ENCODE measurements around the gene COQ8A. TPM values are rescaled to one million over a fixed set of nuclear protein-coding genes. Genes with fewer than 3 reads are reported as not detected.

The COQ8A gene
- polyA plus RNA-seq, 2 of the 4 experiments (the other 2 are of a cell fraction): 10.8 to 12.4 TPM

GRCh38 chr1:226943927-226944326 is 3.8 kb downstream of the COQ8A start (continued):
- no peak for TF ChIP-seq REST (IDR thresholded peaks at IDR 0.05)
- TF ChIP-seq BCL3 (IDR thresholded peaks at IDR 0.05): no peak
- no peak for TF ChIP-seq FOXS1 (CRISPR knock-in tag; IDR thresholded peaks at IDR 0.05)
- TF ChIP-seq EP300 (IDR thresholded peaks at IDR 0.05): no peak
- no peak for TF ChIP-seq NPAS2 (CRISPR knock-in tag; IDR thresholded peaks at IDR 0.05; ENCODE audit: borderline replicate concordance)

- CTCF ChIA-PET: interaction anchor here (0.5 to 0.8 kb wide), 2 partner anchors 117 to 364 kb away, joined by 3 read pairs; no protein-coding TSS in a partner anchor
- Histone ChIP-seq H3K27ac (no peak overlapping the region), H3K4me2 (peak overlapping the region; percentile 21; the same call in 1 of the 3 replicates), H3K4me1 (peaks cover 14% of the 10 kb centered on the region), H3K9me3 (no peaks in the 10 kb centered on the region), H3K4me3 (no peak overlapping the region)
- ATAC-seq (no peak; a peak in 1 of 6 replicates), DNase-seq (ENCODE audit: low read depth in 1 of 2, low spot score in 1 of 2) (no peak), FAIRE-seq (no peak)
- POLR2A ChIA-PET: no interaction called here
- TF ChIP-seq ELK1 (IDR thresholded peaks at IDR 0.05; ENCODE audit: low read depth, low read length): no peak
- no peak for TF ChIP-seq CEBPB (IDR thresholded peaks at IDR 0.05)
- TF ChIP-seq NFE2L2 (conservative IDR thresholded peaks at IDR 0.05; ENCODE audit: low read length): no peak
- no peak for TF ChIP-seq CHD2 (IDR thresholded peaks at IDR 0.05; ENCODE audit: low read length, partially characterized antibody)
- no peak for TF ChIP-seq EHMT2 (IDR thresholded peaks at IDR 0.05; ENCODE audit: low read depth)
- TF ChIP-seq NR3C1 (IDR thresholded peaks at IDR 0.05): no peak
- TF ChIP-seq GATA3 (IDR thresholded peaks at IDR 0.05; ENCODE audit: borderline replicate concordance): no peak
- TF ChIP-seq TFCP2L1 (CRISPR knock-in tag; IDR thresholded peaks at IDR 0.05): no peak
- TF ChIP-seq ZC3H11A (IDR thresholded peaks at IDR 0.05): no peak
- no peak for TF ChIP-seq EHF (CRISPR knock-in tag; IDR thresholded peaks at IDR 0.05)
- TF ChIP-seq HDAC2 (IDR thresholded peaks at IDR 0.05): no peak
- no peak for TF ChIP-seq NPAS2 (CRISPR knock-in tag; IDR thresholded peaks at IDR 0.05; ENCODE audit: borderline replicate concordance)
- 57% methylated on average over 19 of the region's 19 CpGs for WGBS (ENCODE audit: missing lambda C conversion rate)
These were observed 5.2 kb downstream of the COQ8A start for GRCh38 chr1:226945106-226945857.

GRCh38 chr1:226945858-226946245 is 5.8 kb downstream of the COQ8A start:
- Histone ChIP-seq H3K4me1 (peaks cover 12% of the 10 kb centered on the region), H3K27ac (no peak overlapping the region), H3K4me2 (no peak overlapping the region), H3K4me3 (no peak overlapping the region), H3K9me3 (no peaks in the 10 kb centered on the region)
- ChIA-PET CTCF (interaction anchor here (0.5 to 0.8 kb wide), 2 partner anchors 118 to 363 kb away, joined by 3 read pairs; no protein-coding TSS in a partner anchor), POLR2A (no interaction called here)
- ATAC-seq (no peak), FAIRE-seq (no peak), DNase-seq (ENCODE audit: low read depth in 1 of 2, low spot score in 1 of 2) (no peak)
- 71% methylated on average over 7 of the region's 8 CpGs for WGBS (ENCODE audit: missing lambda C conversion rate)
- TF ChIP-seq CHD4 (IDR thresholded peaks at IDR 0.05; ENCODE audit: borderline replicate concordance): no peak
- no peak for TF ChIP-seq ZC3H11A (IDR thresholded peaks at IDR 0.05)

Data from A549 (cell line).